ENCODE data around the gene TSSC4.

Gene TSSC4

GRCh38 chr11:2451336-2451735 is 50.8 kb downstream of the TSSC4 start:
- DNase-seq = no peak

- no peak for DNase-seq
Measured at GRCh38 chr11:2451916-2452315, 51.4 kb downstream of the TSSC4 start.

GRCh38 chr11:2452321-2453012 is 51.9 kb downstream of the TSSC4 start:
- no peak for DNase-seq

GRCh38 chr11:2453436-2453835 is 52.9 kb downstream of the TSSC4 start:
- no peak for DNase-seq

Measured in activated naive CD4-positive, alpha-beta T cell treated with anti-CD3 and anti-CD28 coated beads, Interleukin-2, amount 50 U/mL, for 16 hours (primary cell).